MM.1S (cell line): ENCODE results near the gene RNF152.

ENCODE experiments used
- DNase-seq: peaks from one replicate; pipeline ENCODE4 v3.0.0-alpha.2; 2015
- H2AFZ ChIP-seq: fragments of 300-600 bp; sonication (generic); 2 replicates; pipeline ENCODE4 v1.6.0; 2016; ENCODE audit warnings: antibody characterized with exemption, low read length
- H3F3A ChIP-seq: fragments of 300-600 bp; sonication (generic); 2 replicates; pipeline ENCODE4 v1.6.1; 2016; ENCODE audit warnings: mild to moderate bottlenecking, antibody characterized with exemption, low read length, moderate library complexity, mixed read lengths; ENCODE audit not compliant: insufficient read depth
- H3K27ac ChIP-seq: fragments of 300-600 bp; sonication (generic); 2 replicates; pipeline ENCODE4 v1.5.1; 2016; ENCODE audit warnings: mild to moderate bottlenecking, low read length
- H3K27me3 ChIP-seq: fragments of 300-600 bp; sonication (generic); replicated peaks from 2 replicates; pipeline ENCODE4 v1.6.0; 2016; ENCODE audit warnings: low read length; ENCODE audit not compliant: insufficient read depth
- H3K36me3 ChIP-seq: fragments of 300-600 bp; sonication (generic); replicated peaks from 2 replicates; pipeline ENCODE4 v1.6.1; 2016; ENCODE audit warnings: mild to moderate bottlenecking, low read length, mixed read lengths; ENCODE audit not compliant: insufficient read depth
- H3K4me1 ChIP-seq: fragments of 300-600 bp; sonication (generic); 2 replicates; pipeline ENCODE4 v1.6.1; 2016; ENCODE audit warnings: low read length, mixed read lengths
- H3K4me2 ChIP-seq: fragments of 300-600 bp; sonication (generic); 2 replicates; pipeline ENCODE4 v1.6.0; 2016; ENCODE audit warnings: low read depth, low read length
- H3K4me3 ChIP-seq: fragments of 300-600 bp; sonication (generic); 2 replicates; pipeline ENCODE4 v1.5.1; 2016; ENCODE audit warnings: low read length, mixed read lengths
- H3K79me2 ChIP-seq: fragments of 300-600 bp; sonication (generic); 2 replicates; pipeline ENCODE4 v1.6.1; 2016; ENCODE audit warnings: mixed run types, low read length, mixed read lengths
- H3K9ac ChIP-seq: fragments of 300-600 bp; sonication (generic); 2 replicates; pipeline ENCODE4 v1.6.1; 2016; ENCODE audit warnings: low read length, mixed read lengths
- H3K9me2 ChIP-seq: fragments of 300-600 bp; sonication (generic); replicated peaks from 2 replicates; pipeline ENCODE4 v1.6.1; 2016; ENCODE audit warnings: mild to moderate bottlenecking, low read length, mixed read lengths; ENCODE audit not compliant: insufficient read depth
- H3K9me3 ChIP-seq: fragments of 300-600 bp; sonication (generic); replicated peaks from 2 replicates; pipeline ENCODE4 v1.6.1; 2016; ENCODE audit warnings: mild to moderate bottlenecking, low read length, mixed read lengths; ENCODE audit not compliant: insufficient read depth
- H4K20me1 ChIP-seq: fragments of 300-600 bp; sonication (generic); 2 replicates; pipeline ENCODE4 v1.6.1; 2016; ENCODE audit warnings: mild to moderate bottlenecking, low read length, moderate library complexity, mixed read lengths; ENCODE audit not compliant: insufficient read depth
- EZH2 ChIP-seq: fragments of 300-600 bp; sonication (generic); optimal IDR thresholded peaks from 2 replicates; pipeline ENCODE3; 2017; ENCODE audit warnings: low read depth, mild to moderate bottlenecking, antibody characterized with exemption, low read length, mixed read lengths
- EZH2phosphoT487 ChIP-seq: fragments of 300-600 bp; sonication (generic); IDR thresholded peaks from 2 replicates; pipeline ENCODE4 v1.6.1; 2018; ENCODE audit warnings: antibody characterized with exemption, low read length
- TF ChIP-seq, protein P1 (sequence below): fragments of 300-600 bp; sonication (generic); IDR thresholded peaks from 2 replicates; pipeline ENCODE4 v1.5.1; 2016; ENCODE audit warnings: antibody characterized with exemption, low read length, mixed read lengths

RNF152 gene

GRCh38 chr18:61931654-61932379, 39.0 kb upstream of the RNF152 start:
- H3K9me3 ChIP-seq, result no peaks in the 10 kb centered on the region
- no peak overlapping the region for H3K9ac ChIP-seq
- no peaks in the 10 kb centered on the region for H3K9me2 ChIP-seq
- DNase-seq, result no peak
- H3K79me2 ChIP-seq, result no peaks in the 10 kb centered on the region
- H3F3A ChIP-seq, result no peaks in the 10 kb centered on the region
- no peak overlapping the region for H3K4me2 ChIP-seq
- no peaks in the 10 kb centered on the region for H3K36me3 ChIP-seq
- H3K27ac ChIP-seq, result no peak overlapping the region
- H3K4me1 ChIP-seq, result no peaks in the 10 kb centered on the region
- H4K20me1 ChIP-seq, result no peaks in the 10 kb centered on the region
- no peak for TF ChIP-seq EZH2phosphoT487
- TF ChIP-seq, protein P1, sequence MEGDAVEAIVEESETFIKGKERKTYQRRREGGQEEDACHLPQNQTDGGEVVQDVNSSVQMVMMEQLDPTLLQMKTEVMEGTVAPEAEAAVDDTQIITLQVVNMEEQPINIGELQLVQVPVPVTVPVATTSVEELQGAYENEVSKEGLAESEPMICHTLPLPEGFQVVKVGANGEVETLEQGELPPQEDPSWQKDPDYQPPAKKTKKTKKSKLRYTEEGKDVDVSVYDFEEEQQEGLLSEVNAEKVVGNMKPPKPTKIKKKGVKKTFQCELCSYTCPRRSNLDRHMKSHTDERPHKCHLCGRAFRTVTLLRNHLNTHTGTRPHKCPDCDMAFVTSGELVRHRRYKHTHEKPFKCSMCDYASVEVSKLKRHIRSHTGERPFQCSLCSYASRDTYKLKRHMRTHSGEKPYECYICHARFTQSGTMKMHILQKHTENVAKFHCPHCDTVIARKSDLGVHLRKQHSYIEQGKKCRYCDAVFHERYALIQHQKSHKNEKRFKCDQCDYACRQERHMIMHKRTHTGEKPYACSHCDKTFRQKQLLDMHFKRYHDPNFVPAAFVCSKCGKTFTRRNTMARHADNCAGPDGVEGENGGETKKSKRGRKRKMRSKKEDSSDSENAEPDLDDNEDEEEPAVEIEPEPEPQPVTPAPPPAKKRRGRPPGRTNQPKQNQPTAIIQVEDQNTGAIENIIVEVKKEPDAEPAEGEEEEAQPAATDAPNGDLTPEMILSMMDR, result no peak
- no peak for TF ChIP-seq EZH2
- no peaks in the 10 kb centered on the region for H3K27me3 ChIP-seq
- no peak overlapping the region for H2AFZ ChIP-seq
- H3K4me3 ChIP-seq, result no peak overlapping the region

GRCh38 chr18:61929881-61930640, 37.3 kb upstream of the RNF152 start:
- no peaks in the 10 kb centered on the region for H3K79me2 ChIP-seq
- no peaks in the 10 kb centered on the region for H3K9me3 ChIP-seq
- H3K27me3 ChIP-seq, result 0 out of 2 replicates have a peak, but pooled peaks cover 3% of the 10 kb centered on the region
- H2AFZ ChIP-seq, result no peak overlapping the region
- no peaks in the 10 kb centered on the region for H3F3A ChIP-seq
- no peak for DNase-seq
- no peaks in the 10 kb centered on the region for H3K9me2 ChIP-seq
- TF ChIP-seq, protein P1, result no peak
- TF ChIP-seq EZH2phosphoT487, result no peak
- no peak for TF ChIP-seq EZH2
- no peak overlapping the region for H3K4me2 ChIP-seq
- H3K9ac ChIP-seq, result no peak overlapping the region
- H4K20me1 ChIP-seq, result no peaks in the 10 kb centered on the region
- H3K27ac ChIP-seq, result no peak overlapping the region
- H3K4me3 ChIP-seq, result no peak overlapping the region
- no peaks in the 10 kb centered on the region for H3K36me3 ChIP-seq
- H3K4me1 ChIP-seq, result no peaks in the 10 kb centered on the region

- TF ChIP-seq EZH2, result no peak
- TF ChIP-seq, protein P1, result no peak
- TF ChIP-seq EZH2phosphoT487, result no peak
- Histone ChIP-seq H3K9ac (no peak overlapping the region), H3K9me3 (no peaks in the 10 kb centered on the region), H3K36me3 (no peaks in the 10 kb centered on the region), H4K20me1 (no peaks in the 10 kb centered on the region), H3K4me1 (no peaks in the 10 kb centered on the region), H2AFZ (no peak overlapping the region), H3K79me2 (no peaks in the 10 kb centered on the region), H3K9me2 (no peaks in the 10 kb centered on the region), H3F3A (no peaks in the 10 kb centered on the region), H3K4me3 (no peak overlapping the region), H3K4me2 (no peak overlapping the region), H3K27me3 (0 out of 2 replicates have a peak, but pooled peaks cover 3% of the 10 kb centered on the region), H3K27ac (no peak overlapping the region)
- no peak for DNase-seq
Measured at GRCh38 chr18:61926532-61926931, 33.7 kb upstream of the RNF152 start.
